ENCODE measurements around the gene RAD9A. TPM values are rescaled to one million over a fixed set of nuclear protein-coding genes. Genes with fewer than 3 reads are reported as not detected.

RAD9A gene
- total and polyA plus RNA-seq, 9 donors: 3.1 to 51.7 (median 20.3) TPM

DNA sequence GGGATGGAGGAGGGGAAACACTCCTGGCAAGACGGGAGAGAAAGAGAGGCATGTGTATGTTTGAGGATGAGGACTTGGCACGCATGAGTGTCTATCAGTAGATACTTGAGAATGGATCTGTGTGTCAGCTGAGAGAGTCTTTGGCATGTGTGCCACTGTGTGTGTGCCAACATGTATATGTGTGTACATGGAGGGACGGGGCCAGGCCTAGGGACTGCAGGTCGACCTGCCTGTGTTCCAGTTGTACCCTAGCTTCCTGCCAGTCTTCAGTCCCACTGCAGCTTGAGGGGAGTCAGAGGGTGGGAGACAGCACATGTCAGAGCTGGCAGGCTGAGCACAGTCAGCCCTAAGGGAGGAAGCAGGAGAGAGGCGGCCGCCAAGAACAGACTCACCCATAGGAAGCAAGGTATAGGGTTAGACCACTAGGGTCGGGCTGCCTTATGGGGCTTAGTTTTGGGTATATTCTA lies 24.0 kb upstream of the RAD9A start:
- TF ChIP-seq EP300 (IDR thresholded peaks at IDR 0.05): no peak
- no peak for TF ChIP-seq POLR2A (IDR thresholded peaks at IDR 0.05)
- TF ChIP-seq, protein P1, sequence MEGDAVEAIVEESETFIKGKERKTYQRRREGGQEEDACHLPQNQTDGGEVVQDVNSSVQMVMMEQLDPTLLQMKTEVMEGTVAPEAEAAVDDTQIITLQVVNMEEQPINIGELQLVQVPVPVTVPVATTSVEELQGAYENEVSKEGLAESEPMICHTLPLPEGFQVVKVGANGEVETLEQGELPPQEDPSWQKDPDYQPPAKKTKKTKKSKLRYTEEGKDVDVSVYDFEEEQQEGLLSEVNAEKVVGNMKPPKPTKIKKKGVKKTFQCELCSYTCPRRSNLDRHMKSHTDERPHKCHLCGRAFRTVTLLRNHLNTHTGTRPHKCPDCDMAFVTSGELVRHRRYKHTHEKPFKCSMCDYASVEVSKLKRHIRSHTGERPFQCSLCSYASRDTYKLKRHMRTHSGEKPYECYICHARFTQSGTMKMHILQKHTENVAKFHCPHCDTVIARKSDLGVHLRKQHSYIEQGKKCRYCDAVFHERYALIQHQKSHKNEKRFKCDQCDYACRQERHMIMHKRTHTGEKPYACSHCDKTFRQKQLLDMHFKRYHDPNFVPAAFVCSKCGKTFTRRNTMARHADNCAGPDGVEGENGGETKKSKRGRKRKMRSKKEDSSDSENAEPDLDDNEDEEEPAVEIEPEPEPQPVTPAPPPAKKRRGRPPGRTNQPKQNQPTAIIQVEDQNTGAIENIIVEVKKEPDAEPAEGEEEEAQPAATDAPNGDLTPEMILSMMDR (IDR thresholded peaks at IDR 0.05): no peak
- no peaks in the 10 kb centered on the region for H3K36me3 ChIP-seq
- WGBS, 3 donors: 64 to 78% (median 73%) methylated on average over 7 of the region's 7 CpGs
- peaks cover 32% of the 10 kb centered on the region for H3K4me1 ChIP-seq (ENCODE audit: insufficient read depth)
- no peaks in the 10 kb centered on the region for H3K27me3 ChIP-seq
- H3K4me3 ChIP-seq: no peak overlapping the region
- H3K27ac ChIP-seq: peak overlapping the region; percentile 37 to 75
- DNase-seq: no peak
- intact Hi-C loops (cut with DNase I): no loop called here
- no peaks in the 10 kb centered on the region for H3K9me3 ChIP-seq

DNA sequence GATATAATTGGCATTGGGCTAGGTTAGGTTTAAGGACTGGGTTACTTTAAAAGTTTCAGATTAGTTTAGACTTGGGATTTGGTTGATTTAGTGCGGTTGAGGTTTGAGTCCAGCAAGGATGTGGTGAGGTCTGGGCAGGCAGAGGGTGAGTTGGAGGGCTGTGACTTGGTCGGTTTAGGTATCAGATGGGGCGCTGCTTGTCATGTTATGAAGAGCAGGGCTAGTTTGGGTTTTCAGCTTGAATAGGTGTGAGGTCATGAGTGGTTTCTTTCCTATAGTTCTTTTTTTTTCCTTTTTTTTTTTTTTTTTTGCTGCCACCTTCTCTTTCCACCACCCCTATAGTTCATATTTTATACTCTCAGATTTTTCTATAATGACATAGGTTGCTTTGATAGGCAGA lies 23.2 kb upstream of the RAD9A start:
- Histone ChIP-seq H3K27ac (no peak overlapping the region), H3K4me1 (ENCODE audit: insufficient read depth) (peaks cover 32% of the 10 kb centered on the region)
- WGBS, 3 donors: 87 to 91% (median 88%) methylated on average over 3 of the region's 3 CpGs

DNA sequence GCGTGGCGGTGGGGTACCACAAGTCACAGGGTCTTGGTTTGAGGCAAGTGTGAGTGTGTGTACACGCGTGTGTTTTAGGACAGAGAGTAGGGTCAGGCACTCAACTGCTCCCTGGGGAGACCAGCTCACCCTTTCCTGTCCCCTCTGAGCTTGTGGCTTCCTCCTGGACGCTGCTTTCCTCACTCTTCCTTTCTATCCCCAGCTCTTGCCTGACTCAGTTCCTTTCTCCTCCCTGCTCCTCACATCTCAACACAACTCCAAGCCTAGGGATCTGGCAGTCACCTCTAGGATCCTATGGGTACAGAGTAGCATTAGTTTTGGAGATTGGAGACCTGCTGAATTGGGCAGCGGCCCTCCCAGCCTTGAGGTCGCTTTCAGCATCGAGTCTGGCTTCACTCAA lies 22.5 kb upstream of the RAD9A start:
- Histone ChIP-seq H3K4me1 (ENCODE audit: insufficient read depth) (peaks cover 39% of the 10 kb centered on the region), H3K27ac (peak overlapping the region; percentile 33 to 52), H3K27me3 (no peaks in the 10 kb centered on the region), H3K36me3 (no peaks in the 10 kb centered on the region), H3K9me3 (no peaks in the 10 kb centered on the region), H3K4me3 (no peak overlapping the region)
- no peak for TF ChIP-seq EP300 (IDR thresholded peaks at IDR 0.05)
- no peak for TF ChIP-seq POLR2A (IDR thresholded peaks at IDR 0.05)
- intact Hi-C loops (cut with DNase I): no loop called here
- 83 to 89% (median 89%) methylated on average over 8 of the region's 8 CpGs for WGBS, 3 donors
- DNase-seq: no peak

More for the DNA sequence above, 23.2 kb upstream of the RAD9A start:
- Histone ChIP-seq H3K27me3 (no peaks in the 10 kb centered on the region), H3K36me3 (no peaks in the 10 kb centered on the region), H3K9me3 (no peaks in the 10 kb centered on the region), H3K4me3 (no peak overlapping the region)
- TF ChIP-seq, protein P1 (IDR thresholded peaks at IDR 0.05): no peak
- TF ChIP-seq POLR2A (IDR thresholded peaks at IDR 0.05) (no peak), EP300 (IDR thresholded peaks at IDR 0.05) (no peak)
- intact Hi-C loops (cut with DNase I): no loop called here
- no peak for DNase-seq

DNA sequence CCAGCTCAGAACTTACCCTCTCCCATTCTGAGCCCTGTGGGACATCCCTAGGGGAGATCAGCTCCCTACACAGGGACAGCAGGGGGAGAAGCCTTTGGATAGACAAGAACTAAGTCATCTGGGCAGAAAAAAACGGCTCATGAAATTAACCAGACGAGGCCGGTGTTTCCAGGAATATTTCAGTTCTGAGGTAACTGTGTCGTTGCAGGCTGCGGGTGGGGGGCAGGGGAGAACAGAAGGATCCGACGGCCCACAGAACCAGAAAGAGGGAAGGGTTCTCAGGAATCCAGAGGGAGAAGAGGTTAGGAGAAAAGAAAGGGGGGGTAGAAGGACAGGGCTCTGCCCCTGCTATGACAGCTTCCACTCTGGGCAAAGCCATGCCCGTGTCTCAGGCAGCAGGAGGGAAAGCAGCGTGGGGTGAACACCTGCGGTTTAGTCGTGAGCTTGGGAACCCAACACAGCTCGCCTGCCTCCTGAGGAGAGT lies 21.9 kb upstream of the RAD9A start:
- H3K4me1 ChIP-seq (ENCODE audit: insufficient read depth): peaks cover 39% of the 10 kb centered on the region
- intact Hi-C loops (cut with DNase I): no loop called here
- peak in 2 of 5 donors; percentile 53 for DNase-seq
- peak overlapping the region; percentile 33 to 62 for H3K27ac ChIP-seq
- H3K27me3 ChIP-seq: no peaks in the 10 kb centered on the region
- TF ChIP-seq EP300 (IDR thresholded peaks at IDR 0.05) (no peak), POLR2A (IDR thresholded peaks at IDR 0.05) (no peak)
- TF ChIP-seq, protein P1 (IDR thresholded peaks at IDR 0.05): no peak
- 25 to 46% (median 31%) methylated on average over 12 of the region's 12 CpGs for WGBS, 3 donors
- no peak overlapping the region for H3K4me3 ChIP-seq
- no peaks in the 10 kb centered on the region for H3K9me3 ChIP-seq
- no peaks in the 10 kb centered on the region for H3K36me3 ChIP-seq

DNA sequence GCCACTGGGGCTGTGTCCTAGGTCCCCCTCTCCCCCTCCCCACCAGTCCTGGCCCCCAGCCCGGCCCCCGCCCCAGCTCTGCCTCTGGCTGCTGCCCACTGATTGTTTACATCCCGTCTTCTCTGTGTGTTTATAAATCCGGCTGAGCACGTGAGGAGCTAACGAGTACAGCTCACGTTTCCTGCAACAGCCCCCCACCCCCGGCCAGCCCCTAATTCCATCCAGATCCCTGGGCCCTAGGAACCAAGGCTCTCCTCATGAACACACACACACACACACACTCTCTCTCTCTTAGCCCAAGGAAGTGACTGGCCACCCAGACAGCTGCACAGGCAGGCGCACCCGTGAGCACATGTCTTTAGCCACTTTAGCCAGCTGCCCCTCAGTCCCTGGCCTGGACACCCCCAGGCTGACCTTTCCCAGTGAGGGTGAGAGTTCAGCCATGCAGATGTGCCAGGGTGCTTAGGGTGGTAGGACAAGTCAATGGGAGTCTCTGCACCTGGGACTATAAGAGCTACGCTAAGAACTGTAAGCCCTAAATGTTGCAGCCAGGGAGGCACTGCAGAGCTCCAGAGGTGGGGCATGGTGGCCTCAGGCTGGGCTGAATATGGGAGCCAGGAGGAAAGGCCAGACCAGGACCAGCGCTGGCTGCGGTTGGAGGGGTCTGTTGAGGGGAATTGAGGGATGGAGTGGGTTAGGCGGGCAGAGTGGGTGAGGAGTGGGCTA lies 21.3 kb upstream of the RAD9A start:
- Histone ChIP-seq H3K9me3 (no peaks in the 10 kb centered on the region), H3K36me3 (no peaks in the 10 kb centered on the region), H3K4me1 (ENCODE audit: insufficient read depth) (peaks cover 39% of the 10 kb centered on the region), H3K27me3 (no peaks in the 10 kb centered on the region), H3K27ac (peak overlapping the region; percentile 33 to 62), H3K4me3 (no peak overlapping the region)
- intact Hi-C loops (cut with DNase I): no loop called here
- TF ChIP-seq EP300 (IDR thresholded peaks at IDR 0.05): no peak
- TF ChIP-seq POLR2A (IDR thresholded peaks at IDR 0.05): no peak
- TF ChIP-seq, protein P1 (IDR thresholded peaks at IDR 0.05): no peak
- DNase-seq: peak in 3 of 5 donors; percentile 36 to 55 (median 38)
- WGBS, 3 donors: 34 to 44% (median 36%) methylated on average over 13 to 14 of the region's 14 CpGs

All from ovary (tissue), 9 donors.